ENCODE measurements around the gene OR6A2.
"Not testable (repeated sequence)": the region's sequence is repeated elsewhere in the genome, so short reads cannot be mapped to it uniquely, and the experiment has no call there.

Gene OR6A2

GRCh38 chr11:6799402-6799801 lies at the start of gene OR6A2:
Gene OR6A2 (minus strand): TSS chr11:6799689. CDS start chr11:6795708, 3,981 bp downstream.
- DNase-seq: peak; percentile 49

GRCh38 chr11:6845383-6845782 lies 45.9 kb upstream of the OR6A2 start, which contains the start of gene OR10A5:
Gene OR10A5 (plus strand): TSS chr11:6845683. CDS start chr11:6845683, 0 bp downstream.
- no peak for DNase-seq

- DNase-seq: peak; percentile 91
Measured at GRCh38 chr11:6844356-6844755, 44.9 kb upstream of the OR6A2 start.

GRCh38 chr11:6843670-6844069 lies 44.2 kb upstream of the OR6A2 start:
- DNase-seq: no peak

- no peak for DNase-seq
Measured at GRCh38 chr11:6841694-6842093, 42.2 kb upstream of the OR6A2 start.

- DNase-seq: no peak
Measured at GRCh38 chr11:6834021-6834420, 34.5 kb upstream of the OR6A2 start.

GRCh38 chr11:6833356-6833755 lies 33.9 kb upstream of the OR6A2 start:
- no peak for DNase-seq

GRCh38 chr11:6828103-6828502 lies 28.6 kb upstream of the OR6A2 start:
- peak; percentile 68 for DNase-seq

GRCh38 chr11:6825231-6825744 lies 25.8 kb upstream of the OR6A2 start:
- peak; percentile 86 for DNase-seq

GRCh38 chr11:6824136-6824823 lies 24.8 kb upstream of the OR6A2 start:
- peak; percentile 45 for DNase-seq

GRCh38 chr11:6818967-6819366 lies 19.5 kb upstream of the OR6A2 start:
- DNase-seq: no peak

GRCh38 chr11:6817694-6818093 lies 18.2 kb upstream of the OR6A2 start:
- peak; percentile 32 for DNase-seq

- DNase-seq: no peak
Measured at GRCh38 chr11:6813656-6814055, 14.2 kb upstream of the OR6A2 start.

GRCh38 chr11:6812390-6813005 lies 13.0 kb upstream of the OR6A2 start:
- DNase-seq: peak; percentile 73

- DNase-seq: not testable (repeated sequence)
Measured at GRCh38 chr11:6801075-6801474, 1.6 kb upstream of the OR6A2 start.

- DNase-seq: no peak
Measured at GRCh38 chr11:6794639-6795038, 4.8 kb downstream of the OR6A2 start.

GRCh38 chr11:6790546-6790945 lies 8.9 kb downstream of the OR6A2 start:
- DNase-seq: no peak

GRCh38 chr11:6782720-6783119 lies 16.8 kb downstream of the OR6A2 start, which contains the start of gene OR2AG1:
Gene OR2AG1 (plus strand): TSS chr11:6783020. CDS start chr11:6785038, 2,018 bp downstream.
- DNase-seq: no peak

GRCh38 chr11:6780829-6781228 lies 18.7 kb downstream of the OR6A2 start:
- no peak for DNase-seq

- no peak for DNase-seq
Measured at GRCh38 chr11:6778518-6778917, 21.0 kb downstream of the OR6A2 start.

- DNase-seq: no peak
Measured at GRCh38 chr11:6771926-6772893, 27.3 kb downstream of the OR6A2 start, which contains the start of gene OR2AG2. Gene OR2AG2 (minus strand): TSS chr11:6771976. CDS start chr11:6768957, 3,019 bp downstream.

- DNase-seq: peak; percentile 82
Measured at GRCh38 chr11:6757373-6757967, 42.0 kb downstream of the OR6A2 start.

Data from DMS53 (cell line).